PC-3 (cell line): ENCODE results near the gene NSL1.

Experiments
- EZH2 ChIP-seq: fragments of 300-600 bp; sonication (generic); IDR thresholded peaks from one replicate; pipeline ENCODE4 v1.6.1; 2017; ENCODE audit warnings: antibody characterized with exemption, mild to moderate bottlenecking, low read length; ENCODE audit not compliant: unreplicated experiment
- EZH2phosphoT487 ChIP-seq: fragments of 300-600 bp; sonication (generic); IDR thresholded peaks from 2 replicates; pipeline ENCODE4 v1.6.1; 2018; ENCODE audit warnings: mild to moderate bottlenecking, antibody characterized with exemption, low read length, borderline replicate concordance
- TF ChIP-seq, protein P1 (sequence below): fragments of 300-600 bp; sonication (generic); conservative IDR thresholded peaks from 2 replicates; pipeline ENCODE4 v1.5.1; 2017; ENCODE audit warnings: antibody characterized with exemption, low read depth, mild to moderate bottlenecking, low read length

DNA sequence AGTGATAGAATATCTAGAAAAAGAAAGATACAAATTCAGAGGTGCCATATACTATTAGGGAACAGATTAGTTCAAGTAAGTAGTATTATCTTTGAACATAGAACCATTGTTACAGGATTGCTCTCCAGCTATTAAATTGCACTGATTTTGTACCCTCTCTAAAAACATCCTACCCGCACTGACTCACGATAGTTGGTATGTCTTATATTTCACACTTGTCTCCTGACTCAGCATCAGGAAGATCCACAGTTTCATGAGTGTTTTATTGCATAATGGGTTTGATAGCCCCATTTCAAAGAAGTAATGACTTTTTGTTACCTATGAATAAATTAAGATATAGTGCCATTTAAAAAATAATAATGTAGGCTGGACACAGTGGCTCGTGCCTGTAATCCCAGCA, 6.1 kb upstream of the NSL1 start:
- TF ChIP-seq, protein P1, sequence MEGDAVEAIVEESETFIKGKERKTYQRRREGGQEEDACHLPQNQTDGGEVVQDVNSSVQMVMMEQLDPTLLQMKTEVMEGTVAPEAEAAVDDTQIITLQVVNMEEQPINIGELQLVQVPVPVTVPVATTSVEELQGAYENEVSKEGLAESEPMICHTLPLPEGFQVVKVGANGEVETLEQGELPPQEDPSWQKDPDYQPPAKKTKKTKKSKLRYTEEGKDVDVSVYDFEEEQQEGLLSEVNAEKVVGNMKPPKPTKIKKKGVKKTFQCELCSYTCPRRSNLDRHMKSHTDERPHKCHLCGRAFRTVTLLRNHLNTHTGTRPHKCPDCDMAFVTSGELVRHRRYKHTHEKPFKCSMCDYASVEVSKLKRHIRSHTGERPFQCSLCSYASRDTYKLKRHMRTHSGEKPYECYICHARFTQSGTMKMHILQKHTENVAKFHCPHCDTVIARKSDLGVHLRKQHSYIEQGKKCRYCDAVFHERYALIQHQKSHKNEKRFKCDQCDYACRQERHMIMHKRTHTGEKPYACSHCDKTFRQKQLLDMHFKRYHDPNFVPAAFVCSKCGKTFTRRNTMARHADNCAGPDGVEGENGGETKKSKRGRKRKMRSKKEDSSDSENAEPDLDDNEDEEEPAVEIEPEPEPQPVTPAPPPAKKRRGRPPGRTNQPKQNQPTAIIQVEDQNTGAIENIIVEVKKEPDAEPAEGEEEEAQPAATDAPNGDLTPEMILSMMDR = no peak
- TF ChIP-seq EZH2phosphoT487 = no peak
- TF ChIP-seq EZH2 = no peak
